HG03342 (cell line): Measurements from ENCODE around the gene SEC11A.
"Not testable (repeated sequence)": the region's sequence is repeated elsewhere in the genome, so short reads cannot be mapped to it uniquely, and the experiment has no call there.

Source experiments
- ATAC-seq: cut with Tn5 transposase; IDR thresholded peaks from one replicate; pipeline ENCODE4 v1.9.1; 2021; ENCODE audit warnings: mild to moderate bottlenecking, moderate library complexity; ENCODE audit not compliant: unreplicated experiment

The SEC11A gene

GRCh38 chr15:84740691-84741090 lies 24.8 kb upstream of the SEC11A start:
- ATAC-seq: no peak

GRCh38 chr15:84737005-84737404 lies 21.1 kb upstream of the SEC11A start:
- no peak for ATAC-seq

DNA sequence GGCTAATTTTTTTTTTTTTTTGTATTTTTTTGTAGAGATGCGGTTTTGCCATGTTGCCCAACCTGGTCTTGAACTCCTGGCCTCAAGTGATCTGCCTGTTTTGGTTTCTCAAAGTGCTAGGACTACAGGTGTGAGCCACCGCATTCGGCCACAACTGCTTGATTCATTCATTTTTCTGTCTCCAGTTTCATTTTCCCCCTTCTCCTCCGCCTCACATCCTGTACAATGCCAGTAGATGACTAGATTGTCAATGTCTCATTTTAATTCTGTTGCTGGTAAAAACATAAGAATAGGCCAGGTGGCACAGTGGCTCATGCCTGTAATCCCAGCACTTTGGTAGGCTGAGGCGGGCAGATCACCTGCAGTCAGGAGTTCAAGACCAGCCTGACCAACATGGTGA lies 20.4 kb upstream of the SEC11A start:
- ATAC-seq: peak; percentile 51

DNA sequence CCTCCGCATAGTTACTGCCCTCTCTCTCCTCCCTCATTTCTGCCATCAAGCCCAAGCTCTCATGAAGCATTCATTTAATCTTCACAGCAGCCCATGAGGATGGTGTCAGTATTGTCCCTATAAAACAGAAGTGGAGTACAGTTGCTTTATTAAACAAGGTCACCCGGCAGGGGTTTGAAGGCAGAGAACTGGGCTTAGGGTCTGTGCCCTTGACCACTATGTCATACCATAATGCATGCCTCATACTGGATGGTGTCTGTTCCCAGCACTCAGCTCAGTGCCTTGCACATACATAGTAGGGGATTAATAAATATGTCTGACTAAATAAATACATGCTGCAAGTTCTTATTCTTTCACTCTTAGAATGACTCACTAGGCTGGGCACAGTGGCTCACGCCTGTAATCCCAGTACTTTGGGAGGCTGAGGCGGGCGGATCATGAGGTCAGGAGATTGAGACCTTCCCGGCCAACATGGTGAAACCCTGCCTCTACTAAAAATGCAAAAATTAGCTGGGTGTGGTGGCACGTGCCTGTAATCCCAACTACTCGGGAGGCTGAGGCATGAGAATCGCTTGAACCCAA lies 19.6 kb upstream of the SEC11A start:
- ATAC-seq: peak; percentile 35

DNA sequence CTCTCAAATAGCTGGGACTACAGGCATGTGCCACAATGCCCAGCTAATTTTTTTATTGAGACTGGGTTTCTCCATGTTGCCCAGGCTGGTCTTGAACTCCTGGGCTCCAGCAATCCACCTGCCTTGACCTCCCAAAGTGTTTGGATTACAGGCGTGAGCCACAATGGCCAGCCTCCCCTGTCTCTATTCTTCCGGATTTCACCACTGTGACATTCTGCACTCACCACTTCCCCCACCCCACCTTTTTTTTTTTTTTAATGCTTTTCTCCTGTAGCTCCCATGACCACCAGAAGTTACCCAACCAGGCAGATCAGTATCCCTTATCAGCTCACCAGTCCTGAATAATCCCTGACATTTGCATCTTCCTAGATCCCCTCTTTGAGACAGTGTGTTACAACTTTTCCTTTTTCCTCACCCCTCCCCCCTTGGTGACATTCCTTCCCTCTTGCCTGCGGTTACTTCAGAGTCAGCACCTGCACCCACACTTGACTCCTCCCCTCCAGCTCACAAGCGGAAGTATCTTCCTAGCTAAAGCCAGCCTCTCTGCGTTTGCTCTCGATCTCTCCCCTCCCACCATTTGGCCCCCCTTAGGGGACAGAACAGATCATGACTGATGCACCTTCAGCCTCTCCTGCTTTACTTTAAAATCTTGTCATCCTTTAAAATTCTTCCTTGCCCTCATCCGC lies 19.0 kb upstream of the SEC11A start:
- peak; percentile 69 for ATAC-seq

DNA sequence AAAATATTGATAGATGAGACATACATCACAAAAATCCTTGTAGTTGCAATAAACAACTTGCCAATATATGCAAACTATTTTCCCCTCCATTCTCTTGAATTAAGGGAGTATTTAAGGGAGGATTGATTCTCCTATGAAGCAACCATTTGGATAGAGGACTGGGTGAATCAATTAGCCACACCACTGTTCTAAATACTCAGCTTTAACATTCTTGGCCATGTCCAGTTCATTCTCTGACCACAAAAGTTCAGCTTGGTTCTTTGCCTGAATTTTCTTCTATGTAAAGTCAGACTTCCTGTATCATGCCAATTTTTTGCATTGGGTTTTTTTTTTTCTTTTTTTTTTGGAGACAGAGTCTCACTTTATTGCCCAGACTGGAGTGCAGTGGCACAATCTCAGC lies 15.8 kb upstream of the SEC11A start:
- no peak for ATAC-seq

DNA sequence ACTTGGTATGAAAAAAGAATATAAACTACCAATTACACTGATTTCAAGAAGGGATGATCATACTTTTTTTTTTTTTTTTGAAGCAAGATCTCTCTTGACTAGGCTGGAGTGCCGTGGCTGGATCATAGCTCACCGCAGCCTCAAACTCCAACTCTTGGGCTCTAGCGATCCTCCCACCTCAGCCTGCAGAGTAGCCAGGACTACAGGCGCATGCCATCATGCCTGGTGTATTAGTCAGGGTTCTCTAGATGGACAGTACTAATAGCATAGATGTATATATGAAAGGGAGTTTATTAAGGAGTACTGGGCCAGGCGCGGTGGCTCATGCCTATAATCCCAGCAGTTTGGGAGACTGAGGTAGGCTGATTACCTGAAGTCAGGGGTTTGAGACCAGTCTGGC lies 11.5 kb upstream of the SEC11A start:
- no peak for ATAC-seq

DNA sequence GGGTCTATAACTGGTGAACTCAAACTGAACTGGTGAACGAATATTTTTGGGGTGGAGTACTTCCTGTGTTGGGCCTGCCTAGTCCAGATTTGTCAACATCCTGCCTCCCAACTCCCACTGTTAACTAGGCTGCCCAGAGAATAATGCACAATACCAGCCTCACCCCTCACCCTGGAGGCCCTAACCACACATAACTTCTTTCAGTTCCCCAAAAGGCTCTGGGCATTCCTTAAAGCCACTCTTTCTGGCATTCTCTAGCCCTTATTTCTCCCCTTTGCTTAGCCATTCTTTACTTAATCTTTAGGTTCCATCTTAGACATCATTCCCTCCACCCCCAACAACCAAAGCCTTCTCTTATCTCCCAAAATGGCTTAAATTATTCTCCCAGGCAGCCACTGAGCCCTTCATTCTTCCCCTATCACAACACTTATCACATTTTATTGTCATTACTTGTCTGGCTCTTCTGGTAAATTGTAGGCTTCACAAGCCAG lies 9.1 kb upstream of the SEC11A start:
- peak; percentile 71 for ATAC-seq

DNA sequence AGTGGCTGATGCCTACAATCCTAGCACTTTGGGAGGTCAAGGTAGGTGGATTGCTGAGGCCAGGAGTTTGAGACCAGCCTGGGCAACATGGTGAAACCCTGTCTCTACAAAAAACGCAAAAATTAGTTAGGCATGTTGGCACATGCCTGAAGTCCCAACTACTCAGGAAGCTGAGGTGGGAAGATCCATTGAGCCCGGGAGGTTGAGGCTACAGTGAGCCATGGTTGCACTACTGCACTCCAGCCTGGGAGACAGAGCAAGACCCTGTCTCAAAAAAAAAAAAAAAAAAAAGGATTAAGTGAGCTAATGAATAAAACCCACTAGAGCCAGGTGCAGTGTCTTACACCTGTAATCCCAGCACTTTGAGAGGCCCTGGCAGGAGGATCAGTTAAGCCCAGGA lies 6.7 kb upstream of the SEC11A start:
- ATAC-seq: no peak

DNA sequence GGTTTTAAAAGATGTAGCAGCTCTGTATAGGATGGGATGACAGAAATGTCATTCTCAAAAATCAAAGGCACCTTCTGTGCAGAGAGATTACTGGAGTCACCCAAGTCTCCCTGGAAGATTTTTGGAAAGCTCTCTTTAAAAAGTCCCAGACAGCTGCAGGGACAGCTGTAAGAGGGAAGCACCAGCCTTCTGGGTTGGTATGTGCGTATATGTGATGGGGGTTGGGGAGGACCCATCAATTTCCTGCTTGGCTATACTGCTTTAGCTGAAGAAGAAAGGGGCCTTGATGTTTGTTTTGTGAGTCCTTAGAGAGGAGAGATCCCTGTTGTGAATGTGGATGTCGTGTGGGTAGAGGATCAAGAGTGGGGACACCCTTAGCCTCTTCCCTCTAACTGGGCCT lies 5.4 kb upstream of the SEC11A start:
- no peak for ATAC-seq

DNA sequence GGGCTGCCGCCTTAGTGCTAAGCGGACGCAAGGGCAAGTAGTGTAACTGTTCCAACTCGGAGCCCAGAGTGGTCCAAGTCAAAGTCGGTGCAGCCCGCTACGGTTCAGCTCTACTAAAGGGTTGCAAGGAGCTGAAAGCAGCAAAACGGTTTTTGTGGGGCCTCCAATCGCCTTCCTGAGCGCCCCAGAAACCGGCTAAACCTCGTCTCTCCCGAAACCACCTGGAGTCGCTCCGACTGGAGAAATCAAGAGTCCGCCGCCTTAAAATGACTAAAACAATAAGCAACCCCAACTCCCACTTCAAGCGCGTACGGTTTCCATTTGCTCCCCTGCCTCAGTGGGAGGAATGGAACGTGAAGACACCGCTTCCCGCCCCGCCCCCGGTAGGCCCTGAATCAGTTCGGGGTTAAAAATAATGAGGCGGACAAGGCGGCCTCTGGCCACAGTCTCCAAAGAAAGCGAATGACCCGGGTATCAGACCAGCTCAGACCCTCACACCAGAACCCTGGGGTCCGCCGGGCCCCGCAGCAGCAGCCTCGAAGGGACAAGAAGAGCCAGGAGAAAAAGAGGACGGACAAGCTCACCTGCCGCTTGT lies 401 bp downstream of the SEC11A start:
- ATAC-seq: no peak

DNA sequence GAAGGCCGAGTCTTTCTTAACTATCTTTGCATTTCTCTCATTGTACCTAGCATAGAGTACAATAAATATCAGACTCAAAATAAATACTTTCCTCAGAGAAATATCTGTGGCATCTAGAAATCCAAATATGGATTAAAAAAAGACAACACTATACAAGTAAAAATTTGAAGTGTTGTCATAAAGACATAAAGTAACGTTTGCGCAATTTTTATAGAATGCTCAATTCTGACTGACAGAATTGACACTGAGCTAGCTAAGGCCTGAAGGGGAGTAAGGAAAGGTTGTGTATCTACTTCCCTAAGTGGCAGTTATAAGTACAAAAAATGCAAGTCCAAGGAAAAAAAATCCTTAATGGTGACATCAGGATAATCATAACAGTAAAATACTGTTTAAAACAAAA lies 1.1 kb downstream of the SEC11A start:
- no peak for ATAC-seq

DNA sequence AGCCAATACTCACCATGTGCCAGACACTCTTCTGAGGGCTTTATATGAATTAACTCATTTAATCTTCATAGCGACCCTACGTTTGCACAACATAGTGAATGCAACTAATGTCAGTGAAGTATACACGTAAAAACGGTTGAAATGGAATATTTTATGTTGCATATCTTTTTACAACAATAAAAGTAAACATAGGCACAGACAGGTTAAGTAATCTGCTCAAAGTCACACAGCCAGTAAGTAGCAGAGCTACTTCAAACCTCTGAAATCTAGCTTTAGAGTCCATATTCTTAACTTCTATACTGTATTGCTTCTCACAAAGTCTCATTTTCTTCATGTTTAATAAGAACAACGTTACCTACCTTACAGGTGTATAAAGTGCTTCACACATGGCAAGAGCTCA lies 1.6 kb downstream of the SEC11A start:
- no peak for ATAC-seq

DNA sequence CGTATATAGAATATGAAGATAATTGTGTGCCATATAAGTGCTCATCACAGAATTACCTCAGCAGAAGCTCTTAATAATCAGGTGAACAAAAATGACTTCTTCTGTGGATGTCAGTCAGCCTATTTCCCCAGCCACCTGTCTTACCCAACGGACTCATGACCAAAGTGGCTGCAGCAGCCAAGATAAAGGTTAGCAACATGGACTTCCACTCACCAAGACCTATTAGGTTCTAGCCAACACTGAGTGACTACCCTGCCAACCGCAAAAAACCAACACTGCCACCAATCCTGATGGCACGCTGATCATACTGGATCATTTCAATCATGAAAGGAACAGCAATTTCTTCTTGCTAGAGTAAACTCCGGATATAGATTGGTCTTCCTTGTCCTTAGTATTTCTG lies 12.1 kb downstream of the SEC11A start:
- ATAC-seq: no peak

DNA sequence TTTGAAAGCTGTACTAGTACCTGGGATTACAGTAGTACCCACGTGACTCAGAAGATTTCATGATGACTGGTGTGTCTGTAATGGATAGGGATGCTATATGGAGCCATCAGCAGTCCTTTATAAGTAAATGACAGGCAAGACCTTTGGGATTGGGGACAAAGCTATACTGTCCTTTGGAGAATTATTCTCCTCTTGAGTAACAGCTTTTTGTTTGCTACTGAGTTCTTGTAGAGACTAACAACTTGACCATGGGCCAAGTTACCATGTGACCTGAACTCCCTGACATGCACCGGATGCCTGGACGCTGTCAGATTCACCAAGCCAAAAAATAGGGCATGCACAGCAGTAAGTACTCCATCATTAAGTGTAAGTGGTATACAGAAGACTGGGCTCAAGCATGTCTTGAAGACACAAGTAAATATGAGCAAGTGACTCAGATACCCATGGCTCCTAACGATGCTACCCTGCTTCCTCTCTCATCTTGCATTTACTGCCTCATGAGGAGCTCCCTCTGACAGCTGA lies 12.9 kb downstream of the SEC11A start:
- no peak for ATAC-seq

DNA sequence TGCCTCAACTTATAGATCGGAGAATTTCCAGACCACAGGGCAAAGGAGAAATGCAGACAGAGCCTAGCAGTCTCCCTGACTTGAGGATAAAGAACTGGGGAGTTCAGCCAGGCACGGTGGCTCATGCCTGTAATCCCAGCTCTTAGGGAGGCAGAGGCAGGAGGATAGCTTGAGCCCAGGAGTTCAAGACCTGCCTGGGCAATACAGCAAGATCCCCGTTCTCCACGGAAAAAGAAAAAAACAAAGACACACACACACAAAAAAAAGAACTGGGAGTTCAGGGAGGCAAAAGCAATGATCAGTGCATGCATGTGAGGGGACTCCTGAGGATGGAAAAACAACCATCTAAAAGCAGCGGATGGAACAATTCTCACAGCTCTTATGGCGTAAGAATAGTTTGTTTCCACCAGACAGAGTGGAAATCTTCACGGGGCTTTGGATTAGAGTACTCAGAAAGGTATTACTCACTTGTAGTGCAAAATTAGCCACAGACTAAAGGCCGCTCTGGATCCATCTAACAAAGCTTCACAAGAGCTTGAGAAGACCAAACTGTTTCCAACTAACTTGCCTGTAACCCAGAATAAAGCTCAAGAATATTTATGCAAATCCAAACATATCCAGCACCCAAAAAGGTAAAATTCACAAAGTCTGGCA lies 16.3 kb downstream of the SEC11A start:
- no peak for ATAC-seq

- ATAC-seq: no peak
These were observed 18.5 kb downstream of the SEC11A start for GRCh38 chr15:84697236-84697990.

- ATAC-seq: no peak
These were observed 19.2 kb downstream of the SEC11A start for GRCh38 chr15:84696757-84697156.

DNA sequence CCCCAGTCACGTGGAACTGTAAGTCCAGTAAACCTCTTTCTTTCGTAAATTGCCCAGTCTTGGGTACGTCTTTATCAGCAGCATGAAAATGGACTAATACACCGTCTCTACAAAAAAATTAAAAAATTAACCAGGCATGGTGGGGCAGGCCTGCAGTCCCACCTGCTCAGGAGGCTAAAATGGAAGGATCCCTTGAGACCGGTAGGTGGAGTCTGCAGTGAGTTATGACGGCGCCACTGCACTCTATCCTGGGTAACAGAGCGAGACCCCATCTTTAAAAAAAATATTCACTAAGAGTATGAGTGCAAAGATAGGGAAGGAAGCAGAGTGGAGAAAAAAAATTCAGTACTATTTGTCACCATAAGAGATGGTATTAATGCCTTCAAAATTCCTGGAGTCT lies 25.6 kb downstream of the SEC11A start:
- ATAC-seq: no peak

DNA sequence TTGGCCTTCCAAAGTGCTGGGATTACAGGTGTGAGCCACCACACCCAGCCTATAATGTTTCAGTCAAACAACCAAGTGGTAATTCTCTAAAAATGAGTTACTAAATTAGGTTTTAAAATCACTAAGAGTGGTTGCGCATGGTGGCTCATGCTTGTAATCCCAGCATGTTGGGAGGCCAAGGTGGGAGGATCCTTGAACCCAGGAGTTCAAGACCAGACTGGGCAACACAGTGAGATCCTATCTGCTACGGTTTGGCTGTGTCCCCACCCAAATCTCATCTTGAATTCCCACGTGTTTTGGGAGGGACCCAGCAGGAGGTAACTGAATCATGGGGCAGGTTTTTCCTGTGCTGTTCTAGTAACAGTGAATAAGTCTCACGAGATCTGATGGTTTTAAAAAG lies 26.1 kb downstream of the SEC11A start:
- ATAC-seq: no peak

GRCh38 chr15:84686446-84686845 lies 29.5 kb downstream of the SEC11A start:
- not testable (repeated sequence) for ATAC-seq
